Fibroblast of lung (primary cell): ENCODE measurements around the gene STBD1. TPM values are rescaled to one million over a fixed set of nuclear protein-coding genes. Genes with fewer than 3 reads are reported as not detected.
"Not testable (repeated sequence)": the region's sequence is repeated elsewhere in the genome, so short reads cannot be mapped to it uniquely, and the experiment has no call there.

ENCODE experiments used
- DNase-seq, 2 donors: peaks; one replicate each; pipeline versions ENCODE4 v3.0.0 to v3.0.0-alpha.2; 2010; ENCODE audit warnings: low read depth in 2 of 2
- H2AFZ ChIP-seq: 2 replicates; pipeline ENCODE4 v1.5.1; 2012; ENCODE audit warnings: low read length, control low read depth, inconsistent platforms
- H3K27ac ChIP-seq: 2 replicates; pipeline ENCODE4 v1.5.1; 2011; ENCODE audit warnings: low read length, control low read depth; ENCODE audit not compliant: insufficient read depth
- H3K27me3 ChIP-seq: 2 replicates; pipeline ENCODE4 v1.5.1; 2011; ENCODE audit warnings: mild to moderate bottlenecking, low read length; ENCODE audit not compliant: control insufficient read depth, insufficient read depth
- H3K36me3 ChIP-seq: 2 replicates; pipeline ENCODE4 v1.5.1; 2011; ENCODE audit warnings: low read length; ENCODE audit not compliant: control insufficient read depth, insufficient read depth
- H3K4me1 ChIP-seq: 2 replicates; pipeline ENCODE4 v1.5.1; 2011; ENCODE audit warnings: low read length; ENCODE audit not compliant: control insufficient read depth, insufficient read depth; ENCODE audit errors: extremely low read depth
- H3K4me2 ChIP-seq: 2 replicates; pipeline ENCODE4 v1.5.1; 2011; ENCODE audit warnings: low read length, control low read depth; ENCODE audit not compliant: insufficient read depth; ENCODE audit errors: extremely low read depth
- H3K4me3 ChIP-seq, 4 experiments: fragments of 200-600 bp in 1 of 4; sonication (generic) in 1 of 4; replicated peaks in 1 of 4; 2 replicates each; pipeline ENCODE4 v1.5.1; 2011 to 2016; ENCODE audit warnings: low read length in 4 of 4, low read depth in 3 of 4, mild to moderate bottlenecking in 3 of 4, control low read depth in 2 of 4, inconsistent platforms in 1 of 4, mixed read lengths in 1 of 4; ENCODE audit not compliant: insufficient read depth in 1 of 4; ENCODE audit errors: control extremely low read depth in 1 of 4
- H3K79me2 ChIP-seq: 2 replicates; pipeline ENCODE4 v1.5.1; 2012; ENCODE audit warnings: mild to moderate bottlenecking, low read length, inconsistent platforms; ENCODE audit not compliant: control insufficient read depth, insufficient read depth
- H3K9ac ChIP-seq: 2 replicates; pipeline ENCODE4 v1.5.1; 2011; ENCODE audit warnings: mild to moderate bottlenecking, low read length, control low read depth; ENCODE audit not compliant: insufficient read depth
- H3K9me3 ChIP-seq: 2 replicates; pipeline ENCODE4 v1.5.1; 2012; ENCODE audit warnings: low read depth, low read length; ENCODE audit not compliant: control insufficient read depth, insufficient read depth
- H4K20me1 ChIP-seq: 2 replicates; pipeline ENCODE4 v1.5.1; 2011; ENCODE audit warnings: low read length; ENCODE audit not compliant: control insufficient read depth, insufficient read depth; ENCODE audit errors: extremely low read depth
- EZH2 ChIP-seq: IDR thresholded peaks from 2 replicates; pipeline ENCODE4 v1.5.1; 2012; ENCODE audit warnings: low read length, control low read depth, mild to moderate bottlenecking; ENCODE audit errors: missing control alignments
- polyA plus RNA-seq, 2 donors: library from polyadenylated mRNA; depleted of rRNA in 1 of 2; stranded (reverse) in 1 of 2; unstranded in 1 of 2; fragments of >200 nt; gene quantifications; 2 replicates each; pipeline ENCODE4 v1.2.1, GENCODE V29; 2011 to 2012; ENCODE audit warnings: missing spikeins in 1 of 2
- total RNA-seq: library from RNA; depleted of rRNA; stranded (reverse); fragments of >200 nt; gene quantifications from 2 replicates; pipeline ENCODE4 v1.2.1, GENCODE V29; 2014
- TF ChIP-seq, protein P1 (sequence below), 2 donors: IDR thresholded peaks in 1 of 2; conservative IDR thresholded peaks in 1 of 2; 1 replicate in 1 of 2; 2 replicates in 1 of 2; pipeline ENCODE4 v1.5.1; 2011 to 2012; ENCODE audit warnings: low read length in 2 of 2, control low read depth in 1 of 2, inconsistent platforms in 1 of 2, low read depth in 1 of 2, mild to moderate bottlenecking in 1 of 2

The STBD1 gene
- total and polyA plus RNA-seq, 2 donors (not counting 1 experiment from before 2014, with no cell fraction given): 3.1 to 17.5 TPM

DNA sequence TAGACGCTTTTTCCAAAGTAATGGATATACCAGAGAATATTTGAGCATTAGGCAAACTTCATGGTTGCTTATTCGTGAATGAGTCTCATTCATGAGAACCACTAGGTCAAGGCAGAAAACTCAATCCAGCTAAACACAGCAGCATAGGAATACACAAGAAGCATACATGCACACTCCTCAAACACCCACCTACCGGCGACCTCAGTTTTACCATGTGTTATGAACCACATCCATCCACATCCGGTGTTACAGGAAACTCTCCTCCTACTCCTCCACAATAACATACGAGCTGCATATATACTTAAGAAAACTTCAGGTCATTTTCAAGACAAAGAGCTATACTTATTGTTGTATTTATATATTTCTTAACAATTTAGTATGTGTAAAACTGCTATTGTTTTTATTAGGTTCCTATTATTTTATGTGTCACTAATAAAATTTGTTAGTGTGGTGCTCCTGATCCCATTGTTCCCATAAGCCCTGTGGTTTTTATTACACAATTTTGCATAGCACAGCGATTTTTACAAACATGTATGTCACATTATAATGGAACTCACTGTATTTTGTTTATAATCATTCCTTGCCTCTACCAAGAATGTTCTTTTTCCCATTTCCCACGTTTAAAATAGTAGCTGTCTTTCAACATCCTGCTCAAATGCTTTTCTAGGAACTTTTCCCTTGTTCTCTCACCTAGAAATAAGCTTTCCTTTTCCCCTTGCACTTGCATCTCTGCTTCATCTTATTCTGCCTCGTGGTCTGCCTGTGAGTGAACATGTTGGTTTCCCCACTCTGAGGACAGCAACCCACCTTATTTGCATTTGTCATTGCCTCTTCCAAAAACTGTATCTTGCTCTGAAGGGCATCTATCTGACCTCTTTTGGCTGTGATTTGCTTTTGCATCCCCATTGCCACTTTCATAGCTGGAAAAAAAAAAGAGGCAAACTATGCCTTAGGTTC is 48.3 kb downstream of the STBD1 start:
- Histone ChIP-seq H3K4me1 (no peaks in the 10 kb centered on the region), H3K27ac (no peak overlapping the region), H3K36me3 (no peaks in the 10 kb centered on the region), H3K9me3 (no peaks in the 10 kb centered on the region), H4K20me1 (no peaks in the 10 kb centered on the region), H3K4me3 (no peak overlapping the region), H3K79me2 (no peaks in the 10 kb centered on the region), H2AFZ (no peak overlapping the region), H3K4me2 (no peak overlapping the region), H3K9ac (no peak overlapping the region), H3K27me3 (no peaks in the 10 kb centered on the region)
- TF ChIP-seq, protein P1, sequence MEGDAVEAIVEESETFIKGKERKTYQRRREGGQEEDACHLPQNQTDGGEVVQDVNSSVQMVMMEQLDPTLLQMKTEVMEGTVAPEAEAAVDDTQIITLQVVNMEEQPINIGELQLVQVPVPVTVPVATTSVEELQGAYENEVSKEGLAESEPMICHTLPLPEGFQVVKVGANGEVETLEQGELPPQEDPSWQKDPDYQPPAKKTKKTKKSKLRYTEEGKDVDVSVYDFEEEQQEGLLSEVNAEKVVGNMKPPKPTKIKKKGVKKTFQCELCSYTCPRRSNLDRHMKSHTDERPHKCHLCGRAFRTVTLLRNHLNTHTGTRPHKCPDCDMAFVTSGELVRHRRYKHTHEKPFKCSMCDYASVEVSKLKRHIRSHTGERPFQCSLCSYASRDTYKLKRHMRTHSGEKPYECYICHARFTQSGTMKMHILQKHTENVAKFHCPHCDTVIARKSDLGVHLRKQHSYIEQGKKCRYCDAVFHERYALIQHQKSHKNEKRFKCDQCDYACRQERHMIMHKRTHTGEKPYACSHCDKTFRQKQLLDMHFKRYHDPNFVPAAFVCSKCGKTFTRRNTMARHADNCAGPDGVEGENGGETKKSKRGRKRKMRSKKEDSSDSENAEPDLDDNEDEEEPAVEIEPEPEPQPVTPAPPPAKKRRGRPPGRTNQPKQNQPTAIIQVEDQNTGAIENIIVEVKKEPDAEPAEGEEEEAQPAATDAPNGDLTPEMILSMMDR (conservative IDR thresholded peaks at IDR 0.05 in 1 of 2, IDR thresholded peaks at IDR 0.05 in 1 of 2; ENCODE audit: low read depth in 1 of 2, low read length in 2 of 2): no peak
- TF ChIP-seq EZH2: no peak
- DNase-seq: no peak

DNA sequence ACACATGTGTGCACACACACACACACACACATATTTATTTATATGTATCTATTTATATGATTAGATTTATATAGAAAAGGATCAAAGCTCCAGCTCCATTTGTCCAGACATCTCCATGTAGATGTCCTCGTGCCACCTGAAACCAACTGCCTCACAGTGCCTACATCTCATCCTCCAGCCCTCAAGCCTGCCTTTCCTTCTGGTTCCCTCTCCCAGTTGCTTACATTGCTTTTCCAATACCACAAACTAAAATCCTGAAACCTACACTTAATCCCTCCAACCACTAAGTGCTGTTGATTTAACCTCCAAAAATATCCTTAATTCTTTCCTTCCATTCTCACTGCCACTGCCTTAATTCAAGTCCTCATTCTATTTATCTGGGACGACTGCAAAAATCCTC is 51.4 kb downstream of the STBD1 start:
- Histone ChIP-seq H3K4me1 (no peaks in the 10 kb centered on the region), H3K27me3 (no peaks in the 10 kb centered on the region), H3K27ac (no peak overlapping the region), H2AFZ (no peak overlapping the region), H3K4me2 (no peak overlapping the region), H4K20me1 (no peaks in the 10 kb centered on the region), H3K79me2 (no peaks in the 10 kb centered on the region), H3K4me3 (no peak overlapping the region), H3K36me3 (no peaks in the 10 kb centered on the region), H3K9ac (no peak overlapping the region), H3K9me3 (no peaks in the 10 kb centered on the region)
- no peak for TF ChIP-seq EZH2
- TF ChIP-seq, protein P1 (conservative IDR thresholded peaks at IDR 0.05 in 1 of 2, IDR thresholded peaks at IDR 0.05 in 1 of 2; ENCODE audit: low read depth in 1 of 2, low read length in 2 of 2): no peak
- DNase-seq: no peak

DNA sequence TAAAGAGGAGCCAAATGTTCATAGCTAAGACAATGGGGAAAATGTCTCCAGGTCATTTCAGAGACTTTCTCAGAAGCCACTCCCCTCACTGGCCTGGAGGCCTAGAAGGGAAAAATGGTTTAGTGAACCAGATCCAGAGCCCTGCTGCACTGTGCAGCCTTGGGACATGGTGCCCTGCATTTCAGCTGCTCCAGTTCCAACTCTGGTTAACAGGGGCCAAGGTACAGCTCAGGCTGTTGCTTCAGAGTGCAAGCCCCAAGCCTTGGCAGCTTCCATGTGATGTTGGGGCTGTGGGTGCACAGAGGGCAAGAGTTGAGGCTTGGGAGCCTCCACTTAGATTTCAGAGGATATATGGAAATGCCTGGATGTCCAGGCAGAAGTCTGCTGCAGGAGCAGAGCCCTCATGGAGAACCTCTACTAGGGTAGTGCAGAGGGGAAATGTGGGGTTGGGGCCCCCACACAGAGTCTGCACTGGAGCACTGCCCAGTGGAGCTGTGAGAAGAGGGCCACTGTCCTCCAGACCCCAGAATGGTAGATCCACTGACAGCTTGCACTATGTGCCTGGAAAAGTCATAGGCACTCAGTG is 53.4 kb downstream of the STBD1 start:
- DNase-seq, H3K4me2 ChIP-seq, H2AFZ ChIP-seq, H4K20me1 ChIP-seq, H3K27ac ChIP-seq, H3K4me3 ChIP-seq, H3K36me3 ChIP-seq, H3K27me3 ChIP-seq, H3K4me1 ChIP-seq, H3K79me2 ChIP-seq, H3K9me3 ChIP-seq, H3K9ac ChIP-seq: not testable (repeated sequence)

Other genes with a start within 250 kb of the STBD1 start
- gene ART3, start 232.0 kb upstream of the STBD1 start, total RNA-seq: not detected in 2 replicates
- 0.27 TPM in 1 of 2 replicates, not detected in the other for gene ART3, start 232.0 kb upstream of the STBD1 start, polyA plus RNA-seq
- 55.5 and 70.6 TPM in 2 replicates for gene NUP54, start 158.3 kb upstream of the STBD1 start, total RNA-seq
- gene NUP54, start 158.3 kb upstream of the STBD1 start, polyA plus RNA-seq: 48.3 and 49.3 TPM in 2 replicates
- 266 and 365 TPM in 2 replicates for gene SCARB2, start 92.9 kb upstream of the STBD1 start, total RNA-seq
- 149 and 195 TPM in 2 replicates for gene SCARB2, start 92.9 kb upstream of the STBD1 start, polyA plus RNA-seq
- gene FAM47E, start 55.0 kb upstream of the STBD1 start, total RNA-seq: 0.99 and 1.0 TPM in 2 replicates
- gene FAM47E, start 55.0 kb upstream of the STBD1 start, polyA plus RNA-seq: 0.03 and 0.12 TPM in 2 replicates
- gene CCDC158, start 114.4 kb downstream of the STBD1 start, total RNA-seq: 1.3 and 1.5 TPM in 2 replicates
- gene CCDC158, start 114.4 kb downstream of the STBD1 start, polyA plus RNA-seq: 0.05 and 0.15 TPM in 2 replicates
- gene SHROOM3, start 128.5 kb downstream of the STBD1 start, total RNA-seq: 11.0 and 23.9 TPM in 2 replicates
- gene SHROOM3, start 128.5 kb downstream of the STBD1 start, polyA plus RNA-seq: 9.9 and 10.1 TPM in 2 replicates